HL-60 (cell line): ENCODE results near the gene HLCS.

Experiments used
- GABPA ChIP-seq: IDR thresholded peaks from 2 replicates; pipeline ENCODE4 v1.6.1; 2012; ENCODE audit warnings: low read depth
- POLR2AphosphoS5 ChIP-seq: IDR thresholded peaks from 2 replicates; pipeline ENCODE4 v1.6.1; 2012; ENCODE audit warnings: low read depth
- TF ChIP-seq, protein P1 (sequence below): IDR thresholded peaks from one replicate; pipeline ENCODE4 v1.5.1; 2011; ENCODE audit warnings: low read length, control low read depth, inconsistent platforms; ENCODE audit not compliant: insufficient read depth

DNA sequence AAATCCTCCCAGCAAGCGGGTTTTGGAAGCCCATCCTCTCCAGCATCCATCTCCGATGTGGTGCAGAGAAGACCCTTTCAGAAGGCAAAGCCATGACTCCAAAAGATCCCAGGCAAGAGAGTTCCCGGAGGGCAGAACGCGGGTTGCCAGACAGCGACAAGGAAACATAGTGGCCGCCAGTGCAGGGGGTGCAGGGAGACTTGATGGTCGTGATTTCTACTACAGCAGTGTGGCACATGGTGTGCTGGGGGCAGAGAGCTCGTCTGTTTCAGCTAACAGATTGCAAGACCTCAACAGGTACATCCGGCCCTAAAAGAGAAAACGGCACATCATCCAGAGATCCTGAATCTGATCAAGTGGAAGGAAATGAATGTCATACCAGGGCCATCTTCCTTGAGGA lies 74.3 kb downstream of the HLCS start:
- TF ChIP-seq GABPA (no peak), POLR2AphosphoS5 (no peak)
- TF ChIP-seq, protein P1, sequence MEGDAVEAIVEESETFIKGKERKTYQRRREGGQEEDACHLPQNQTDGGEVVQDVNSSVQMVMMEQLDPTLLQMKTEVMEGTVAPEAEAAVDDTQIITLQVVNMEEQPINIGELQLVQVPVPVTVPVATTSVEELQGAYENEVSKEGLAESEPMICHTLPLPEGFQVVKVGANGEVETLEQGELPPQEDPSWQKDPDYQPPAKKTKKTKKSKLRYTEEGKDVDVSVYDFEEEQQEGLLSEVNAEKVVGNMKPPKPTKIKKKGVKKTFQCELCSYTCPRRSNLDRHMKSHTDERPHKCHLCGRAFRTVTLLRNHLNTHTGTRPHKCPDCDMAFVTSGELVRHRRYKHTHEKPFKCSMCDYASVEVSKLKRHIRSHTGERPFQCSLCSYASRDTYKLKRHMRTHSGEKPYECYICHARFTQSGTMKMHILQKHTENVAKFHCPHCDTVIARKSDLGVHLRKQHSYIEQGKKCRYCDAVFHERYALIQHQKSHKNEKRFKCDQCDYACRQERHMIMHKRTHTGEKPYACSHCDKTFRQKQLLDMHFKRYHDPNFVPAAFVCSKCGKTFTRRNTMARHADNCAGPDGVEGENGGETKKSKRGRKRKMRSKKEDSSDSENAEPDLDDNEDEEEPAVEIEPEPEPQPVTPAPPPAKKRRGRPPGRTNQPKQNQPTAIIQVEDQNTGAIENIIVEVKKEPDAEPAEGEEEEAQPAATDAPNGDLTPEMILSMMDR = no peak
